DND-41 (cell line): ENCODE measurements around the gene HLA-B.
"Not testable (repeated sequence)": the region's sequence is repeated elsewhere in the genome, so short reads cannot be mapped to it uniquely, and the experiment has no call there.

ENCODE experiments used
- ATAC-seq: fragments of 200-7000 bp; cut with Tn5 transposase; 3 replicates; pipeline ENCODE4 v1.9.1; 2021; ENCODE audit warnings: low read depth; ENCODE audit not compliant: insufficient read depth
- DNase-seq: peaks from one replicate; pipeline ENCODE4 v3.0.0-alpha.2; 2020
- H2AFZ ChIP-seq: 2 replicates; pipeline ENCODE4 v1.6.0; 2012; ENCODE audit warnings: low read depth, low read length
- H3K27ac ChIP-seq: 2 replicates; pipeline ENCODE4 v1.5.1; 2012; ENCODE audit warnings: low read length, inconsistent platforms
- H3K27me3 ChIP-seq: fragments of 200-600 bp; sonication (generic); 2 replicates; pipeline ENCODE4 v1.6.0; 2012; ENCODE audit warnings: low read length, mild to moderate bottlenecking, inconsistent platforms; ENCODE audit not compliant: insufficient read depth, poor library complexity
- H3K36me3 ChIP-seq: 2 replicates; pipeline ENCODE4 v1.5.1; 2012; ENCODE audit warnings: low read length, inconsistent platforms; ENCODE audit not compliant: insufficient read depth
- H3K4me1 ChIP-seq: 2 replicates; pipeline ENCODE4 v1.5.1; 2012; ENCODE audit warnings: mild to moderate bottlenecking, low read length; ENCODE audit not compliant: insufficient read depth
- H3K4me2 ChIP-seq: 2 replicates; pipeline ENCODE4 v1.6.0; 2012; ENCODE audit warnings: mild to moderate bottlenecking, moderate library complexity, low read length, inconsistent platforms; ENCODE audit not compliant: insufficient read depth
- H3K4me3 ChIP-seq, 2 experiments: fragments of 200-600 bp in 1 of 2; shearing (Covaris generic) in 1 of 2; 2 replicates each; pipeline ENCODE4 v1.5.1; 2012 to 2016; ENCODE audit warnings: inconsistent platforms in 2 of 2, low read length in 2 of 2, mild to moderate bottlenecking in 2 of 2, low read depth in 1 of 2, moderate library complexity in 1 of 2
- H3K79me2 ChIP-seq: 2 replicates; pipeline ENCODE4 v1.6.0; 2012; ENCODE audit warnings: low read length, inconsistent platforms; ENCODE audit not compliant: insufficient read depth
- H3K9ac ChIP-seq: 2 replicates; pipeline ENCODE4 v1.6.0; 2012; ENCODE audit warnings: low read depth, mild to moderate bottlenecking, inconsistent platforms, low read length, moderate library complexity
- H3K9me3 ChIP-seq: 2 replicates; pipeline ENCODE4 v1.5.1; 2012; ENCODE audit warnings: low read length, moderate library complexity, mild to moderate bottlenecking, inconsistent platforms; ENCODE audit not compliant: insufficient read depth, severe bottlenecking
- H4K20me1 ChIP-seq: 2 replicates; pipeline ENCODE4 v1.6.0; 2012; ENCODE audit warnings: low read length; ENCODE audit not compliant: insufficient read depth
- CTCF ChIP-seq: IDR thresholded peaks from 2 replicates; pipeline ENCODE4 v1.5.1; 2012; ENCODE audit warnings: borderline replicate concordance, low read length, moderate library complexity, mild to moderate bottlenecking; ENCODE audit not compliant: poor library complexity, severe bottlenecking; ENCODE audit errors: extremely low read depth
- EZH2 ChIP-seq: IDR thresholded peaks from 3 replicates; pipeline ENCODE4 v1.6.1; 2012; ENCODE audit warnings: borderline replicate concordance, low read depth, mild to moderate bottlenecking, moderate library complexity, low read length, inconsistent platforms; ENCODE audit not compliant: severe bottlenecking

HLA-B gene

GRCh38 chr6:31356946-31357466 is at the start of gene HLA-B:
TSS of gene HLA-B (minus strand) at chr6:31357179. CDS start at chr6:31357158, 21 bp downstream.
- peaks cover 16% of the 10 kb centered on the region for H3K27me3 ChIP-seq

DNA sequence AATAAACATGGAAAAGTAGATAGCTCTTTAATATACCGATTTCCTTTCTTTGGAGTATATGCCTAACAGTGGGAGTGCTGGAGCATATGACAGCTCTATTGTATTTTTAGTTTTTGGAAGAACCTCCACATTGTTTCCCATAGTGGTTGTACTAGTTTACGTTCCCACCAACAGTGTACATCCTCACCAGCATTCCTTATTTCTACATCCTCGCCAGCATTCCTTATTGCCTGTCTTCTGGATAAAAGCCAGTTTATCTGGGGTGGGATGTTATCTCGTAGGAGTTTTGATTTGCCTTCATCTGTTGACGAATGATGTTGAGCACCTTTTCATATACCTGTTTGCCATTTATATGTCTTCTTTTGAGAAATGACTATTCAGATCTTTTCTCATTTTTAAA is 49.0 kb upstream of the HLA-B start:
- no peak overlapping the region for H3K9ac ChIP-seq
- 0 out of 2 replicates have a peak overlapping the region, but pooled peaks have one; percentile 3 for H3K4me2 ChIP-seq
- TF ChIP-seq EZH2 (no peak), CTCF (no peak)
- peaks cover 40% of the 10 kb centered on the region for H3K4me1 ChIP-seq
- peaks cover 21% of the 10 kb centered on the region for H3K36me3 ChIP-seq
- no peak for ATAC-seq
- H3K79me2 ChIP-seq: peaks cover 97% of the 10 kb centered on the region
- no peak for DNase-seq
- peaks cover 80% of the 10 kb centered on the region for H4K20me1 ChIP-seq
- H3K27me3 ChIP-seq: no peaks in the 10 kb centered on the region
- no peak overlapping the region for H3K27ac ChIP-seq
- no peaks in the 10 kb centered on the region for H3K9me3 ChIP-seq
- H2AFZ ChIP-seq: no peak overlapping the region
- H3K4me3 ChIP-seq: no peak overlapping the region

More at GRCh38 chr6:31356946-31357466, at the start of gene HLA-B:
- Histone ChIP-seq H3K4me1 (peaks cover 9% of the 10 kb centered on the region), H3K4me3 (peak within 1 kb of the TSS in 1 of 2 experiments; percentile 60; a peak in 3 of 4 replicates), H3K27ac (no peak within 1 kb of the TSS), H3K4me2 (peak within 1 kb of the TSS; percentile 59), H3K9ac (peak within 1 kb of the TSS; percentile 56), H3K36me3 (no peaks in the 10 kb centered on the region), H2AFZ (peak within 1 kb of the TSS; percentile 64), H3K9me3 (no peaks in the 10 kb centered on the region), H4K20me1 (no peaks in the 10 kb centered on the region), H3K79me2 (no peaks in the 10 kb centered on the region)
- DNase-seq: peak; percentile 51
- TF ChIP-seq CTCF (no peak), EZH2 (no peak)
- ATAC-seq: peak; percentile 96

DNA sequence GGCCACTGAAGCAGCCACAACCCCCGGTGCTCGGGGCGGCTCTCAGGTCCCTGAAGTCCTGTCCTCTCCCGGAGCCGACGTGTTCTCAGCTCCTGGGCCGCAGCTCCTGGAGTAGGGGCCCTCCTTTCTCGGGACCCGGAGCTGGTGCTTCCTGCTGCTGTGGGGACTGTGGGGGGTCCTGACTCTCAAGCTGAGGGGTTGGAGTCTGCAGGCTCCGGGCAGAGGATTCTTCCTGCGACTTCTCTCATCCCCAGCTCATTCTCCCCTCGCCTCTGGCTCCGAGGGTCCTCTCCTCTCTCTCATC is 47.0 kb upstream of the HLA-B start:
- peak overlapping the region; percentile 85; the same call in 1 of the 2 replicates for H3K9ac ChIP-seq
- peaks cover 92% of the 10 kb centered on the region for H3K79me2 ChIP-seq
- not testable (repeated sequence) for DNase-seq, H3K36me3 ChIP-seq, H3K27me3 ChIP-seq, H3K27ac ChIP-seq, ATAC-seq, H2AFZ ChIP-seq, H3K9me3 ChIP-seq
- peak overlapping the region in 1 of 2 experiments; percentile 79; a peak in 2 of 4 replicates for H3K4me3 ChIP-seq
- H3K4me1 ChIP-seq: peaks cover 45% of the 10 kb centered on the region
- peak overlapping the region; percentile 79 for H3K4me2 ChIP-seq
- H4K20me1 ChIP-seq: peaks cover 61% of the 10 kb centered on the region

DNA sequence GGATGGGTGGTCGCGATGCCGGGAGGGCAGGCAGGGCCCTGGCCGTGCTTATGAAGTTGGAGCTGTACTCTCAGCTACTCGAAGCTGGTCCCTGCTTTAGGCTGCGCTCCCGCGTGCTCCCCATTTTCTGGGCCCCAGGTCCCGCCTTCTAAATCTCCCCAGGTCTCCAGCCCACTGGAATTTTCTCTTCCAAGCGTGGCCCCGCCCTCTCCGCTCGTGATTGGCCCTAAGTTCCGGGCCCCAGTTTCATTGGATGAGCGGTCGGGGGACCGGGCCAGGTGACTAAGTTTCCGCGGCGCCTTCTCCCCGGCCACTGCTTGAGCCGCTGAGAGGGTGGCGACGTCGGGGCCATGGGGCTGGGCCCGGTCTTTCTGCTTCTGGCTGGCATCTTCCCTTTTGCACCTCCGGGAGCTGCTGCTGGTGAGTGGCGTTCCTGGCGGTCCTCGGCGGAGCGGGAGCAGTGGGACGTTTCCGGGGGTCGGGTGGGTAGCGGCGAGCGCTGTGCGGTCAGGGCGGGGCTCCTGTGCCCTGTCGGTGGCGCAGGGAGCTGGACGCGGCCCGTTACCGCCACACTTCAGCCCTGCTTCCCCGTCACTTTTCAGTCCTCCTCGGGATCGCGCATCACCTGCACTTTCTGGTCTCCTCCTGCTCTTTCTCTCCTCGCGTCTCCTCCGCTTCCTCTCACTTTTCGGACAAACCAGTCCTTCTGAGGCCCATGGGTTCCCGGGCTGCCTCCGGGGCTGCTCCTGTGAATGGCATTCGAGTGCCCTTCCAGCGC is 46.5 kb upstream of the HLA-B start, which contains the start of gene MICA:
TSS of gene MICA (plus strand) at position 313 of the 778 bp plus-strand sequence. CDS start at position 351, 38 bp downstream.
- peak within 1 kb of the TSS; percentile 15 to 79; a peak in 3 of 4 replicates for H3K4me3 ChIP-seq
- TF ChIP-seq CTCF (no peak), EZH2 (no peak)
- H3K9me3 ChIP-seq: no peaks in the 10 kb centered on the region
- H3K9ac ChIP-seq: peak within 1 kb of the TSS; percentile 85
- H3K27ac ChIP-seq: peak within 1 kb of the TSS; percentile 47
- H3K36me3 ChIP-seq: peaks cover 3% of the 10 kb centered on the region; the same call in 1 of the 2 replicates
- peaks cover 87% of the 10 kb centered on the region for H3K79me2 ChIP-seq
- peak within 1 kb of the TSS; percentile 79 for H3K4me2 ChIP-seq
- peak; percentile 43 for ATAC-seq
- no peaks in the 10 kb centered on the region for H3K27me3 ChIP-seq
- DNase-seq: peak; percentile 59
- H3K4me1 ChIP-seq: peaks cover 50% of the 10 kb centered on the region
- peaks cover 57% of the 10 kb centered on the region for H4K20me1 ChIP-seq
- H2AFZ ChIP-seq: no peak within 1 kb of the TSS
